ENCODE data around the gene MAP1LC3A.

Gene MAP1LC3A

GRCh38 chr20:34524426-34524825 lies 34.1 kb upstream of the MAP1LC3A start:
- no peak overlapping the region for H3K4me3 ChIP-seq (ENCODE audit: control insufficient read depth, low read depth, low read length)
- TF ChIP-seq CTCF (IDR thresholded peaks at IDR 0.05; ENCODE audit: control insufficient read depth, insufficient read depth, low read depth, low read length, missing control alignments): no peak
- no peak for DNase-seq (ENCODE audit: low read depth)

- H3K4me3 ChIP-seq (ENCODE audit: control insufficient read depth, low read depth, low read length): no peak overlapping the region
- no peak for TF ChIP-seq CTCF (IDR thresholded peaks at IDR 0.05; ENCODE audit: control insufficient read depth, insufficient read depth, low read depth, low read length, missing control alignments)
- no peak for DNase-seq (ENCODE audit: low read depth)
Measured at GRCh38 chr20:34525342-34525708, 33.2 kb upstream of the MAP1LC3A start.

GRCh38 chr20:34525709-34526416 lies 32.7 kb upstream of the MAP1LC3A start:
- peak; percentile 97 for DNase-seq (ENCODE audit: low read depth)

GRCh38 chr20:34526466-34526865 lies 32.1 kb upstream of the MAP1LC3A start:
- H3K4me3 ChIP-seq (ENCODE audit: control insufficient read depth, low read depth, low read length): no peak overlapping the region
- TF ChIP-seq CTCF (IDR thresholded peaks at IDR 0.05; ENCODE audit: control insufficient read depth, insufficient read depth, low read depth, low read length, missing control alignments): no peak
- no peak for DNase-seq (ENCODE audit: low read depth)

More at GRCh38 chr20:34525709-34526416, 32.7 kb upstream of the MAP1LC3A start:
- H3K4me3 ChIP-seq (ENCODE audit: control insufficient read depth, low read depth, low read length): no peak overlapping the region
- TF ChIP-seq CTCF (IDR thresholded peaks at IDR 0.05; ENCODE audit: control insufficient read depth, insufficient read depth, low read depth, low read length, missing control alignments): no peak

- DNase-seq (ENCODE audit: low read depth): no peak
- no peak for TF ChIP-seq CTCF (IDR thresholded peaks at IDR 0.05; ENCODE audit: control insufficient read depth, insufficient read depth, low read depth, low read length, missing control alignments)
- no peak overlapping the region for H3K4me3 ChIP-seq (ENCODE audit: control insufficient read depth, low read depth, low read length)
Measured at GRCh38 chr20:34527016-34527415, 31.5 kb upstream of the MAP1LC3A start.

GRCh38 chr20:34528921-34529297 lies 29.6 kb upstream of the MAP1LC3A start:
- DNase-seq (ENCODE audit: low read depth): no peak
- no peak overlapping the region for H3K4me3 ChIP-seq (ENCODE audit: control insufficient read depth, low read depth, low read length)
- TF ChIP-seq CTCF (IDR thresholded peaks at IDR 0.05; ENCODE audit: control insufficient read depth, insufficient read depth, low read depth, low read length, missing control alignments): no peak

Data from AG09309 (cell line).